ENCODE measurements around the gene KCNG2. TPM values are rescaled to one million over a fixed set of nuclear protein-coding genes. Genes with fewer than 3 reads are reported as not detected.

Gene KCNG2
- total and polyA plus RNA-seq, 9 of the 15 experiments (the other 6 are each of a cell fraction or from before 2014, with no cell fraction given) = not detected

GRCh38 chr18:79878741-79879378 is 81.1 kb downstream of the KCNG2 start (continued):
- no peak for TF ChIP-seq HOMEZ (CRISPR knock-in tag; IDR thresholded peaks at IDR 0.05)
- TF ChIP-seq RNF219 (CRISPR knock-in tag; IDR thresholded peaks at IDR 0.05) = no peak
- no peak for TF ChIP-seq CHD7 (IDR thresholded peaks at IDR 0.05; ENCODE audit: low read depth, low read length)
- TF ChIP-seq TSC22D4 (tag; IDR thresholded peaks at IDR 0.05) = no peak
- no peak for TF ChIP-seq PURB (CRISPR knock-in tag; IDR thresholded peaks at IDR 0.05; ENCODE audit: low read depth)
- TF ChIP-seq MCM2 (IDR thresholded peaks at IDR 0.05; ENCODE audit: low read depth) = no peak

All from K562 (cell line).